ENCODE measurements around the gene SCT.
"Not testable (repeated sequence)": the region's sequence is repeated elsewhere in the genome, so short reads cannot be mapped to it uniquely, and the experiment has no call there.

SCT gene

GRCh38 chr11:626475-627307 is at the start of gene SCT:
Gene SCT, minus strand, starts transcription at chr11:627181. Its CDS starts 38 bp downstream, at chr11:627143.
- DNase-seq: peak; percentile 26

GRCh38 chr11:674406-674805 is 47.4 kb upstream of the SCT start:
- DNase-seq: no peak

GRCh38 chr11:673866-674265 is 46.9 kb upstream of the SCT start:
- DNase-seq: no peak

- DNase-seq: no peak
Measured at GRCh38 chr11:665704-666281, 38.8 kb upstream of the SCT start.

GRCh38 chr11:665062-665703 is 38.2 kb upstream of the SCT start:
- DNase-seq: peak; percentile 33

GRCh38 chr11:662689-663274 is 35.8 kb upstream of the SCT start:
- DNase-seq: no peak

- no peak for DNase-seq
Measured at GRCh38 chr11:660681-661444, 33.9 kb upstream of the SCT start.

- DNase-seq: no peak
Measured at GRCh38 chr11:660281-660680, 33.3 kb upstream of the SCT start.

GRCh38 chr11:659532-660085 is 32.6 kb upstream of the SCT start:
- DNase-seq: no peak

- DNase-seq: no peak
Measured at GRCh38 chr11:657691-658126, 30.7 kb upstream of the SCT start.

GRCh38 chr11:656866-657265 is 29.9 kb upstream of the SCT start:
- no peak for DNase-seq

- DNase-seq: no peak
Measured at GRCh38 chr11:656426-656825, 29.4 kb upstream of the SCT start.

GRCh38 chr11:655036-655726 is 28.2 kb upstream of the SCT start:
- DNase-seq: no peak

- not testable (repeated sequence) for DNase-seq
Measured at GRCh38 chr11:654444-654843, 27.5 kb upstream of the SCT start.

GRCh38 chr11:653837-654236 is 26.9 kb upstream of the SCT start:
- DNase-seq: no peak

- DNase-seq: not testable (repeated sequence)
Measured at GRCh38 chr11:653136-653535, 26.2 kb upstream of the SCT start.

GRCh38 chr11:650482-650881 is 23.5 kb upstream of the SCT start:
- DNase-seq: no peak

GRCh38 chr11:647672-648158 is 20.7 kb upstream of the SCT start:
- DNase-seq: not testable (repeated sequence)

GRCh38 chr11:646214-646613 is 19.2 kb upstream of the SCT start:
- DNase-seq: no peak

GRCh38 chr11:645536-645935 is 18.6 kb upstream of the SCT start:
- no peak for DNase-seq
